Fibroblast of villous mesenchyme (primary cell): ENCODE measurements around the gene ZNF793. TPM values are rescaled to one million over a fixed set of nuclear protein-coding genes. Genes with fewer than 3 reads are reported as not detected.

Experiments used
- DNase-seq: peaks from one replicate; pipeline ENCODE4 v3.0.0-alpha.2; 2010; ENCODE audit warnings: low read depth
- H3K4me3 ChIP-seq: 2 replicates; pipeline ENCODE4 v1.5.1; 2011; ENCODE audit warnings: low read depth, mild to moderate bottlenecking, low read length
- CTCF ChIP-seq: IDR thresholded peaks from 2 replicates; pipeline ENCODE4 v1.5.1; 2012; ENCODE audit warnings: low read depth, mild to moderate bottlenecking, low read length; ENCODE audit not compliant: insufficient read depth
- total RNA-seq: library from RNA; depleted of rRNA; stranded (reverse); fragments of >200 nt; gene quantifications from 2 replicates; pipeline ENCODE4 v1.2.3, GENCODE V29; 2012

The ZNF793 gene
- total RNA-seq, 1 donor, result 2.6 TPM

DNA sequence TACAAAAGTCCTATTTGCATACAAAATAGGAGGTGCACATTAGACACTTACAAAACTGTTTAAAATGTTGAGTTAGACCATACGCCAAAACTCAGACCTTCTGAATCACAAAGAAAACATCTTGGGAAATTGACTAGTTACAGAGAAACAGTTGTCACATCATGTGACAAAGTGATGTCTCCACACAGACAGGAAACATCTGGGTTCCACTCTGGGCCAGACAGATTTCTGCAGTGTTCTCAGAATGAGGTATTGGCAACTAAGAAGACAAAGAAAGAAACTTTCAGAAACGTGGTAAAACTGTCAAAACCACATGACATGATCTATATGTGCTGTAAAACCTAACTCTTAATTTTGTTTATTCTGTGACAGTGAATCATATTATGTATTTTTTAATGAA, 6.7 kb downstream of the ZNF793 start:
- no peak for DNase-seq
- TF ChIP-seq CTCF, result no peak
- H3K4me3 ChIP-seq, result no peak overlapping the region

- DNase-seq, result no peak
- no peak for TF ChIP-seq CTCF
- no peak overlapping the region for H3K4me3 ChIP-seq
Measured at GRCh38 chr19:37519890-37520289, 13.2 kb downstream of the ZNF793 start.

DNA sequence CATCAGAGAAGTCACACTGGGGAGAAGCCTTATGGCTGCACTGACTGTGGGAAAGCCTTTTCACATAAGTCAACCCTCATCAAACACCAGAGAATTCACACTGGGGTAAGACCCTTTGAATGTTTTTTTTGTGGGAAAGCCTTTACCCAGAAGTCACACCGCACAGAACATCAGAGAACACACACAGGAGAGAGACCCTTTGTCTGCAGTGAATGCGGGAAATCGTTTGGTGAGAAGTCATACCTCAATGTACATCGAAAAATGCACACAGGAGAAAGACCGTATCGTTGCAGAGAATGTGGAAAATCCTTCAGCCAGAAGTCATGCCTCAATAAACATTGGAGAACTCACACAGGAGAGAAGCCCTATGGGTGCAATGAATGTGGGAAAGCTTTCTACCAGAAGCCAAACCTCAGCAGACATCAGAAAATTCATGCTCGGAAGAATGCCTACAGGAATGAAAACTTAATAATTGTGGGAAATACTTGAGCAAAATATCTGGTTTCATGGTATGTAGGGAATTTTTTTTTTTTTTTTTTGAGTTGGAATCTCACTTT, 30.7 kb downstream of the ZNF793 start:
- TF ChIP-seq CTCF, result no peak
- peak; percentile 1 for DNase-seq
- no peak overlapping the region for H3K4me3 ChIP-seq

- peak; percentile 58 for DNase-seq
- TF ChIP-seq CTCF, result peak; percentile 55
- peak overlapping the region; percentile 81 for H3K4me3 ChIP-seq
Measured at GRCh38 chr19:37551129-37551993, 44.6 kb downstream of the ZNF793 start.

- TF ChIP-seq CTCF, result no peak
- H3K4me3 ChIP-seq, result no peak overlapping the region
- no peak for DNase-seq
Measured at GRCh38 chr19:37563518-37563917, 56.8 kb downstream of the ZNF793 start.

- TF ChIP-seq CTCF, result no peak
- no peak for DNase-seq
- no peak overlapping the region for H3K4me3 ChIP-seq
Measured at GRCh38 chr19:37564624-37565369, 58.1 kb downstream of the ZNF793 start.
